ENCODE results near the gene OSM.
A peak's percentile ranks its signal among the peaks of the same experiment; 100 is the strongest.

The OSM gene

GRCh38 chr22:30307041-30307574 lies 40.5 kb upstream of the OSM start:
- no peaks in the 10 kb centered on the region for H3K9me2 ChIP-seq (replicated peaks; ENCODE audit: insufficient read depth, low read length)
- peak overlapping the region; percentile 48; the same call in 1 of the 2 replicates for H3K9ac ChIP-seq (ENCODE audit: low read length)
- H3K9me3 ChIP-seq (replicated peaks; ENCODE audit: insufficient read depth, low read length) = no peaks in the 10 kb centered on the region
- peak overlapping the region; percentile 16; the same call in 1 of the 2 replicates for H2AFZ ChIP-seq (ENCODE audit: low read length)
- no peaks in the 10 kb centered on the region for H3K36me3 ChIP-seq (replicated peaks; ENCODE audit: insufficient read depth, low read length)
- H3K27ac ChIP-seq (ENCODE audit: low read length) = peak overlapping the region; percentile 76
- H3K4me3 ChIP-seq (ENCODE audit: low read length) = no peak overlapping the region
- no peak for TF ChIP-seq EZH2 (optimal IDR thresholded peaks at IDR 0.05; ENCODE audit: low read depth, low read length)
- TF ChIP-seq, protein P1, sequence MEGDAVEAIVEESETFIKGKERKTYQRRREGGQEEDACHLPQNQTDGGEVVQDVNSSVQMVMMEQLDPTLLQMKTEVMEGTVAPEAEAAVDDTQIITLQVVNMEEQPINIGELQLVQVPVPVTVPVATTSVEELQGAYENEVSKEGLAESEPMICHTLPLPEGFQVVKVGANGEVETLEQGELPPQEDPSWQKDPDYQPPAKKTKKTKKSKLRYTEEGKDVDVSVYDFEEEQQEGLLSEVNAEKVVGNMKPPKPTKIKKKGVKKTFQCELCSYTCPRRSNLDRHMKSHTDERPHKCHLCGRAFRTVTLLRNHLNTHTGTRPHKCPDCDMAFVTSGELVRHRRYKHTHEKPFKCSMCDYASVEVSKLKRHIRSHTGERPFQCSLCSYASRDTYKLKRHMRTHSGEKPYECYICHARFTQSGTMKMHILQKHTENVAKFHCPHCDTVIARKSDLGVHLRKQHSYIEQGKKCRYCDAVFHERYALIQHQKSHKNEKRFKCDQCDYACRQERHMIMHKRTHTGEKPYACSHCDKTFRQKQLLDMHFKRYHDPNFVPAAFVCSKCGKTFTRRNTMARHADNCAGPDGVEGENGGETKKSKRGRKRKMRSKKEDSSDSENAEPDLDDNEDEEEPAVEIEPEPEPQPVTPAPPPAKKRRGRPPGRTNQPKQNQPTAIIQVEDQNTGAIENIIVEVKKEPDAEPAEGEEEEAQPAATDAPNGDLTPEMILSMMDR (IDR thresholded peaks at IDR 0.05; ENCODE audit: low read length) = no peak
- TF ChIP-seq EZH2phosphoT487 (IDR thresholded peaks at IDR 0.05; ENCODE audit: low read length) = no peak
- no peaks in the 10 kb centered on the region for H3K27me3 ChIP-seq (replicated peaks; ENCODE audit: insufficient read depth, low read length)
- H3K4me1 ChIP-seq (ENCODE audit: low read length) = peaks cover 79% of the 10 kb centered on the region
- peaks cover 31% of the 10 kb centered on the region for H3F3A ChIP-seq (ENCODE audit: insufficient read depth, low read length)
- H3K4me2 ChIP-seq (ENCODE audit: low read depth, low read length) = peak overlapping the region; percentile 87
- H4K20me1 ChIP-seq (ENCODE audit: insufficient read depth, low read length) = no peaks in the 10 kb centered on the region
- no peak for DNase-seq
- H3K79me2 ChIP-seq (ENCODE audit: low read length) = peaks cover 58% of the 10 kb centered on the region

DNA sequence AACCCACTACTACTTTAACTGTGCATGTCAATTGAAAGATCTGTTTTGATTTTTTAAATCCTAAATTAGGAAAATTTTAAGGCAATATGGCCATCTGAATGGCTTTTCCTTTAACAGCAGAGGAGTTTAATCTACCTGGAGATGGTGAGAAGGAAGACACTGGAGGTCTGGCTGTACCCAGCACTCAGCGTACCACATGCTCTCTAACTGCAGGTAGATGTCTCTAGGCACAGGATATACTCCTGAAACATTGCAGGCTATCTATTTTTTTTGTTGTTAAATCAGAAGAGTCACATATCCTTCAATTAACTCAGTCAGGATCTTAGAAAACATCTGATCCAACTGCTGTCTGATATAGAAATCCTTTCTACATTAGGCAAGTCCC lies 40.0 kb upstream of the OSM start:
- H3K27ac ChIP-seq (ENCODE audit: low read length) = peak overlapping the region; percentile 76
- H3K79me2 ChIP-seq (ENCODE audit: low read length) = peaks cover 53% of the 10 kb centered on the region
- H3K4me1 ChIP-seq (ENCODE audit: low read length) = peaks cover 83% of the 10 kb centered on the region

DNA sequence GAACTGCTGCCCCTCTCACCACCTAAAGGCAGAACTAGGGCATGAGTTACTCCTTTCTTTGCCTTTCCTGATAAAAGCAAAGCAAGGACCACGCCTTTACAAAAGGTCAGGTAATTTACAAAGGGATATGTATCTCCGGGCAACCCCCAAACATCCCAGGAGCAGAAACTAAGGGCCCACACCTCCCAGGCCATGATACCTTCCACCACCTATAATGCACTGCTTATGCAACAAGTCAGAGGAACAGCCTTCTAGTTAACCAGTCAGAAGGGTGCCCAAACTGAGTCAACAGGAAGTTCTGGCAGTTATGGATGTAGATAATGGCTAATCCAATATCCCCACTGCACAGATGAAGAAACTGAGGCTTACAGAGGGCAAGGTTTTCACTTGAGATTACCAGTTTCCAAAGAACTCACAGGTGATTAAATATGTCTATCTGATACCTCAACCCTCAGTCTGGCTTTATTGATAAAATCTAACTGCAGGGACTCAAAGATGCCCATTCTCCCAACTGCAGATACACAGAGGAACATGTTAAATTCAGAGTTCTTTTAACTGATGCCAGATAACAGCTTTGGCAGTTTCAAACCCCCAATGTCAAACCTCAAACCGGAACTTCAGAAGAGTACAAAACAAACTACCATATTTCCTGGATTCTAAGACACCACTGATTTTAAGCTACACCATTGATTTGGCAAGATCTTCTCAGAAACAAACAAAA lies 39.4 kb upstream of the OSM start:
- H3K4me2 ChIP-seq (ENCODE audit: low read depth, low read length) = peak overlapping the region; percentile 87
- H3K9me2 ChIP-seq (replicated peaks; ENCODE audit: insufficient read depth, low read length) = no peaks in the 10 kb centered on the region
- peaks cover 48% of the 10 kb centered on the region for H3K79me2 ChIP-seq (ENCODE audit: low read length)
- DNase-seq = peak; percentile 59
- H3K27ac ChIP-seq (ENCODE audit: low read length) = peak overlapping the region; percentile 76
- TF ChIP-seq, protein P1 (IDR thresholded peaks at IDR 0.05; ENCODE audit: low read length) = no peak
- TF ChIP-seq EZH2 (optimal IDR thresholded peaks at IDR 0.05; ENCODE audit: low read depth, low read length) = no peak
- H3K9ac ChIP-seq (ENCODE audit: low read length) = peak overlapping the region; percentile 48
- H3K4me3 ChIP-seq (ENCODE audit: low read length) = peak overlapping the region; percentile 41
- H3K36me3 ChIP-seq (replicated peaks; ENCODE audit: insufficient read depth, low read length) = no peaks in the 10 kb centered on the region
- H3K9me3 ChIP-seq (replicated peaks; ENCODE audit: insufficient read depth, low read length) = no peaks in the 10 kb centered on the region
- H3K27me3 ChIP-seq (replicated peaks; ENCODE audit: insufficient read depth, low read length) = no peaks in the 10 kb centered on the region
- peaks cover 31% of the 10 kb centered on the region for H3F3A ChIP-seq (ENCODE audit: insufficient read depth, low read length)
- H4K20me1 ChIP-seq (ENCODE audit: insufficient read depth, low read length) = no peaks in the 10 kb centered on the region
- peak overlapping the region; percentile 19; the same call in 1 of the 2 replicates for H2AFZ ChIP-seq (ENCODE audit: low read length)
- H3K4me1 ChIP-seq (ENCODE audit: low read length) = peaks cover 79% of the 10 kb centered on the region

More for the DNA sequence above, 40.0 kb upstream of the OSM start:
- Histone ChIP-seq H4K20me1 (ENCODE audit: insufficient read depth, low read length) (no peaks in the 10 kb centered on the region), H3K4me2 (ENCODE audit: low read depth, low read length) (peak overlapping the region; percentile 87), H3K9me3 (replicated peaks; ENCODE audit: insufficient read depth, low read length) (no peaks in the 10 kb centered on the region), H3K9me2 (replicated peaks; ENCODE audit: insufficient read depth, low read length) (no peaks in the 10 kb centered on the region), H3F3A (ENCODE audit: insufficient read depth, low read length) (peaks cover 31% of the 10 kb centered on the region), H3K9ac (ENCODE audit: low read length) (peak overlapping the region; percentile 48; the same call in 1 of the 2 replicates), H2AFZ (ENCODE audit: low read length) (peak overlapping the region; percentile 16; the same call in 1 of the 2 replicates), H3K4me3 (ENCODE audit: low read length) (peak overlapping the region; percentile 41; the same call in 1 of the 2 replicates), H3K36me3 (replicated peaks; ENCODE audit: insufficient read depth, low read length) (no peaks in the 10 kb centered on the region), H3K27me3 (replicated peaks; ENCODE audit: insufficient read depth, low read length) (no peaks in the 10 kb centered on the region)
- TF ChIP-seq, protein P1 (IDR thresholded peaks at IDR 0.05; ENCODE audit: low read length) = no peak
- TF ChIP-seq EZH2 (optimal IDR thresholded peaks at IDR 0.05; ENCODE audit: low read depth, low read length) (no peak), EZH2phosphoT487 (IDR thresholded peaks at IDR 0.05; ENCODE audit: low read length) (no peak)
- DNase-seq = peak; percentile 37
